Stimulated activated CD4-positive, alpha-beta T cell treated with anti-CD3 and anti-CD28 coated beads, Interleukin-12 subunit alpha, Interleukin-12 subunit beta, amount 100 ng/mL, for 4 hours (primary cell): Measurements from ENCODE around the gene IFNA17.
"Not testable (repeated sequence)": the region's sequence is repeated elsewhere in the genome, so short reads cannot be mapped to it uniquely, and the experiment has no call there.

ENCODE experiments used
- DNase-seq: peaks from one replicate; pipeline ENCODE4 v3.0.0-alpha.2; 2020

The IFNA17 gene

DNA sequence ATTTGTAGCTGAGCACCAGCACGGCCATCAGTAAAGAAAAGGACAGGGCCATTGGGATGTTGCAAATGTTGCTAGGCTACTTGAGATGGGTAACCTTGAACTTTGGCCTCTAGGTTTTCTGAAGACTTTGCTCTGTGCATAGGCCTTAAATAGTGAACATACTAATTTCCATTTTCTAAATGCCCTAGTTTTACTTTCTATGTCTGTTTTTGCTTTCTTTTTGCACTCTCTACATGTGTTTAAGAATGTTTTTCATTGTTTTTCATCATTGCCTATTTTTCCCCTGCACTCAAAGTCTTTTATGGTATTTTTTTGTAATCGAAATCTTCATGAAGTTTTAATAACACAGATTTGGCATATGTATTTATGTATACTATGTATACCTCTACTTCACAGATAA lies at the start of gene IFNA17:
IFNA17 (minus strand) TSS at position 101 of the 400 bp plus-strand sequence; CDS start at position 52, 49 bp downstream.
- no peak for DNase-seq

DNA sequence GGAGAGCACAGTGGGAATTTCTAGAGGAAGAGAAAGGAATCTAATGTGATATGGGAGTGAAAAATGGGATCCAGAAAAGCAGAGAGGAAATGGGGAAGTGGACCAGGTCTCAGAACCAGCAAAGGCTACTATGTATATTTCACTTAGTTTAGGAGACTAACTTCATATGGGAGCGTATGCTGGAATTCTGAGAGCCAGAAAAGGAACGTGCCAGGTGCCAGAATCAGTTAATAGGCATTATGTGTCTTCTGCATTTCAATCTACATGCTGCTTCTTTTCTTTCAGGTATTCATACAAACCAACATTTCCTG lies 40.3 kb upstream of the IFNA17 start:
- no peak for DNase-seq

GRCh38 chr9:21267485-21268346 lies 39.7 kb upstream of the IFNA17 start:
- no peak for DNase-seq

DNA sequence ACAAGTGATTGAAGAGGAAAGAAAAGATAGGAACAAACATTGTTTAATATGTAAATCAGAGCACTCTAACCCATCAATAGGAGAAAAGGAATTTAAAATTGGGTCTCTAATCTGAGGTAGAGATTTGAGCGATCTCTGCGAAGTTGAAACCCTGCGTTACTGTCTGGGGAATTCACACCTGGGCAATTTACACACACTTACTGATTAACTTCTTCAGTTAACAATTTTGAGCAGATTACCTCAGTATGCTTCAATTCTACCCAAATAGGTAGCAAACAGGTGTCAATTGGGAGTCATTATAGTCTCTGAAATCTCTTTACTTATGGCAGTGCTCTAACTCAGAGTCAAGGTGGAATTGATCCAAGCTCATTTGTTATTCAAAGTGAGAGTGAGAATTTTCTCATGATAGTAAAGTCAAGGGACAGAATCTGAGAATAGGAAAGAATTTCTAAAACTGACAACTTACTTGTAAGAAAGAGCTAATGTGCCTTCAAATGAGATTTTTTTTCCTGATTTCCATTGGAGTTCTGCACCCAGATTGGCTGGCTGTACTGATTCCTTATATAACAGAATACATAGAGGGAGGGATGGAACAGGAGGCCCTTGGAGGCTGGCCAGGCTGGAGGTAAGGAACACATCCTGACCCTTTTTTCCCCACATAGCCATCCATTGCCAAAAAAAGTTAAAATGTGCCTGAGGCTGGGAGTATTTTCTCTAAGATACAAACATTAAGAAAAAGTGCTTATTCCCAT lies 38.9 kb upstream of the IFNA17 start:
- DNase-seq: no peak

DNA sequence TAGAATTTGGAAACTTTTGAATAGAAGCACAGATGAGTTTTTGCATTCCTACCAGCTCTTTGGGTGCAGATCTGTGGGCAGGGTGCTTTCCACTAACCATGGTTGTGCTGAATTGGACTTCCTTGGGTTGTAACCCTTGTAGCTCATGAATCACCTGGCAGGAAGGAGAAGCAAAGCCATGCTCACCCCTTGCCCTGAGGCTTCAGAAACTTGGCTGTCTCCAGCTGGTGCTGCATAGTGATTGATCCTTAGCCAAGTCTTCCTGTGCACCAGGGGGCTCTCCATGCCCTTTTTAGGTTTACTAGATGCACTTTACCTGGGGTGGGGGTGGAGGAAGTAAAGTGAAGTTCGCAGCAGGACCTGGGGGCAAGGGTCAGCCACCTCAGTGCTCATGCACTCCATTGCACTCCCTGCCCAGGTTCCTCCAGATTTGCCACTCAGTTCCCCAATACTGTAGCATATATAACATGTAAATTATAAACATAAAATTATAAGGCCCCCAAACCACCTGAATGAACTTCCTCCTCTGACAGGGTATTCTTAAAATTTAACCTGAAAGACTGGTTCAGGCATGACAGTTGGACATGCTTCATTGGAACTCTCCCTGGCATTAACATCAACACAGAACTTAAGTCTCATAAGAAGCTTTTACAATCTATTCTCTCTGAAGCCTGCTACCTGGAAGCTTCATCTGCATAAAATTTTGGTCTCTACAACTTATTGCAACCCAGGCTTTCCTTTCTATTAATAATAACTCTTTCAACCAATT lies 37.6 kb upstream of the IFNA17 start:
- no peak for DNase-seq

- no peak for DNase-seq
Observed at GRCh38 chr9:21255538-21256212, 27.7 kb upstream of the IFNA17 start.

- DNase-seq: no peak
Observed at GRCh38 chr9:21252721-21253547, 24.9 kb upstream of the IFNA17 start.

DNA sequence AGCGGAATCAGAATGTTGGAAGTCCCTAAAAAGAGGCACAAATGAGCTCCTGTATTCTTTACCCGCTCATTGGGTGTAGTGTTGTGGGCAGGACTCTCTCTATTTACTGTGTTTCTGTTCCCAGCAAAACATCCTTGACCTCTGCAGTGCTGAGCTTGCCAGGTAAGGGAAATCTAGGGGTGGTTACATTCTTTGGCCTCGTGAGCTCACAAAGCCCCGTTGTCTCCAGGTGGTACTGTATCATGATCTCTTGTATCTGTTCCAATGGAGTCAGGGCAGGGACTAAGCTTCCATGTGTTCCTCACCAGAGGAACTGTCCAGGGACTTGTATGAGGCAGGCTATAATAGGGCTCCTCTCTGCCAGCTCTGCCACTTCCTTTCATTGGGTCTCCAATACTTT lies 23.6 kb upstream of the IFNA17 start:
- DNase-seq: no peak

- DNase-seq: no peak
Observed at GRCh38 chr9:21251190-21251589, 23.2 kb upstream of the IFNA17 start.

DNA sequence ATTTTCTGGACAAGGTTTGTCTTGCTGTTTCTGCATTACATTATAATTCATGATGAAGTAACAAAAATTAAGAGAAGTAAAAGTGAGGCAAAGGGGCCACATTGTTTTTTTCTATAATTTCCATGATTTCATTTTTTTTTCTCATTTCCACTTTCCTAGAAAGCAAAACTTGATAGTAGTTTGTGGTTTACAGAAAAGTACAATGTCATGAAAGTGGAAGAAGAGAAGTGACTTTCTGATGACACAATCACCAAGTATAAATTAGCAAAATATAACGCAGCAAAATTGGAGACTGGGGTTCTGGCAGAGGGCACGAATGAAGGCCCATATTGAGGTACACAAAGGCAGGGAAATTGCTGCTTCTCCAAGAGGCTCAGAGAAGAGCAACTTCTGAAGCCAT lies 16.8 kb upstream of the IFNA17 start:
- no peak for DNase-seq

DNA sequence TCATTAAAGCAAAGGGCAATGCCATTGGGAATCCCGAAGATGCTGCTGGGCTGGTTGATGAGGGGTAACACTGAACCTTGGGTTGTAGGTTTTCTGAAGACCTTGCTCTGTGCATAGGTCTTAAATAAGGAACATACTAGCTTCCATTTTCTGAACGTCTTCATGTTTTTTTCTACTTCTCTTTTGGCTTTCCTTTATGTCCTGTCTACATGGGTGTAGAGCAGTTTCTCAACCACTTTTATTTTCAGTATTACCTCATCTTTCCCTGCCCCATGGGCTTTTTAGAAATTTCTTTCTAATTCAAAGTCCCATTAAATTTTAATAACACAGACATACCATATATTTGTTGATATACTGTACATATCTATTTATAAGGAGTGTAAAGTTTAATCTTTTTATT lies 11.9 kb upstream of the IFNA17 start, which contains the start of gene IFNA14:
IFNA14 (minus strand) TSS at position 95 of the 400 bp plus-strand sequence; CDS start at position 25, 70 bp downstream.
- no peak for DNase-seq

DNA sequence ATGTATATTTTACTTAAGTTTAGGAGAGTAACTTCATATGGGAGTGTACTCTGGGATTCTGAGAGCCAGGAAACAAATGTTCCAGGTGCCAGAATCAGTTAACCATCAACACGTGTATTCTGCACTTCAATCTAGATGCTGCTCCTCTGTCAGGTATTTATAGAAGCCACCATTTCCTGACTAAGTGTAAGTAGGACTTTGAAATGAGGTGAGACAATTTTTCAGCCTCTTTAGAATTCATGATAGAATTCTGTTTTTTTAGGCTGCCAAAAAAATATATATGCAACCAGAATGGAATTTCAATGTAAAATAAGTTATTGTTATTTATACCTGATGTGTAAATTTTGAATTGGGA lies 8.3 kb upstream of the IFNA17 start:
- not testable (repeated sequence) for DNase-seq

- peak; percentile 7 for DNase-seq
Observed at GRCh38 chr9:21235468-21236359, 7.7 kb upstream of the IFNA17 start.

GRCh38 chr9:21234153-21234687 lies 6.2 kb upstream of the IFNA17 start:
- DNase-seq: no peak

DNA sequence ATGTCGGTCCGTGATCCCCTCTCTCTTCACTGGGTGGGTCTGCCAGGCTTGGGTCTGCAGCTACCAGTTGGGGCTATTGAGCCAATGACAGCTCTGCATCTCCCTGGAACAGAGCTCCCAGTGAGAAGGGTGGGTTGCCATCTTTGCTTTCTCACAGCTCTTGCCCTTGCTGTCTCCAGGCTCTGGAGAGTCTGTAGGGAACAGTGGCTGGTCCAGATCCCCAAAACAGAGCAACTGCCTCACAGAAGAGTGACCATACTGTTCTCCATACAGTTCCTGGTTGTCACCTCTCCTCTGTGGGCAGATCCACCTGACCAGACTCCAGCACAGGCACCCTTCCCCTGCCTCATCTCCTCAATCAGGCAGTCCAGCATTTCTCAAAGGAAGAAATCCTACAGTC lies 5.2 kb upstream of the IFNA17 start:
- DNase-seq: no peak

GRCh38 chr9:21217211-21217610 lies 10.8 kb downstream of the IFNA17 start, which contains the start of gene IFNA16:
Gene IFNA16, minus strand, starts transcription at chr9:21217311. Its CDS starts 6 bp downstream, at chr9:21217305.
- not testable (repeated sequence) for DNase-seq

- not testable (repeated sequence) for DNase-seq
Observed at GRCh38 chr9:21213411-21214326, 14.4 kb downstream of the IFNA17 start.

DNA sequence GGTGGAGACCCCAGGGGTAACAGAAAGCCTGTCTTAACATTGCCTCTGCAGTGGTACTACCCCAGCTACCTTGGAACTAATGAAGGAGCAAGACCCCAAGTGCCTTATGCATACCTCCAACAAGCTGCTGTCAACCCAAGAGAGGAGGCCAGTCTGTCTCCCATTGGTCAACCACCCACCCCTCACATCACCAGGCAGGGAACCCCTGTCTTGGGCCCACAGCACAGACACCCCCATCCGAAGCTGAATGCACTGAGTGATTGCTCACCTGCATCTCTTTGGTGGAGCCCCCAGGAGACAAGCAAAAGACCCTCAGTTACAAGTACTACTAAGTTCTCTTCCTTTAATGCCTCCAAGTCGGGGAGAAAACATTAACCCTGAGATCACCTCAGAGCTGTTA lies 15.9 kb downstream of the IFNA17 start:
- DNase-seq: not testable (repeated sequence)

- not testable (repeated sequence) for DNase-seq
Observed at GRCh38 chr9:21210782-21211181, 17.2 kb downstream of the IFNA17 start.
